Hepatocyte (in vitro differentiated cells): ENCODE measurements around the gene VWA2.

Source experiments
- EZH2 ChIP-seq: fragments of 200-600 bp; sonication (generic); IDR thresholded peaks from 2 replicates; pipeline ENCODE4 v1.6.1; 2016; ENCODE audit warnings: antibody characterized with exemption, mild to moderate bottlenecking, borderline replicate concordance
- EZH2phosphoT487 ChIP-seq: fragments of 200-600 bp; sonication (generic); IDR thresholded peaks from one replicate; pipeline ENCODE4 v1.6.1; 2018; ENCODE audit warnings: antibody characterized with exemption, mild to moderate bottlenecking, low read depth, moderate library complexity; ENCODE audit not compliant: unreplicated experiment, severe bottlenecking
- TF ChIP-seq, protein P1 (sequence below): fragments of 200-600 bp; sonication (generic); IDR thresholded peaks from 2 replicates; pipeline ENCODE4 v1.5.1; 2016; ENCODE audit warnings: antibody characterized with exemption, mild to moderate bottlenecking; ENCODE audit not compliant: poor library complexity

DNA sequence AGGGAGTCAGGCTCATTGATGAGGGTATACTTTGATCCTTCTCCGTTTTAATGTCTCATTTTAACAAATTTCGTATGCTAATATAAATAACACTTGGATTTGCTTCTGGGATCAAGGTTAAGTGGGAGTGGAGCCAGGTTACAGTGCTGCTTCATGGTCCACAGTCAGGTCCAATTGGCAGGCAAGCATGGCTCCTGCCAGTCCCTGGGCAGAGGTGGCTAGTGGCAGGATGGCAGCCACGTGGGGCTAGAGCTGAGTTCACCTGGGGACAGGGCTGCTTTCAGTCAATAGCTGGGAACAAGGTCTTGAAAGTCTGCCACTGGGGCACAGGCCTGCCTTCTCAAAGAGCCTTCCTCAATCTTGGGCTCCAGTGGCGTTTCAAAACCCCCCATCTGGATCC lies 16.0 kb upstream of the VWA2 start:
- TF ChIP-seq, protein P1, sequence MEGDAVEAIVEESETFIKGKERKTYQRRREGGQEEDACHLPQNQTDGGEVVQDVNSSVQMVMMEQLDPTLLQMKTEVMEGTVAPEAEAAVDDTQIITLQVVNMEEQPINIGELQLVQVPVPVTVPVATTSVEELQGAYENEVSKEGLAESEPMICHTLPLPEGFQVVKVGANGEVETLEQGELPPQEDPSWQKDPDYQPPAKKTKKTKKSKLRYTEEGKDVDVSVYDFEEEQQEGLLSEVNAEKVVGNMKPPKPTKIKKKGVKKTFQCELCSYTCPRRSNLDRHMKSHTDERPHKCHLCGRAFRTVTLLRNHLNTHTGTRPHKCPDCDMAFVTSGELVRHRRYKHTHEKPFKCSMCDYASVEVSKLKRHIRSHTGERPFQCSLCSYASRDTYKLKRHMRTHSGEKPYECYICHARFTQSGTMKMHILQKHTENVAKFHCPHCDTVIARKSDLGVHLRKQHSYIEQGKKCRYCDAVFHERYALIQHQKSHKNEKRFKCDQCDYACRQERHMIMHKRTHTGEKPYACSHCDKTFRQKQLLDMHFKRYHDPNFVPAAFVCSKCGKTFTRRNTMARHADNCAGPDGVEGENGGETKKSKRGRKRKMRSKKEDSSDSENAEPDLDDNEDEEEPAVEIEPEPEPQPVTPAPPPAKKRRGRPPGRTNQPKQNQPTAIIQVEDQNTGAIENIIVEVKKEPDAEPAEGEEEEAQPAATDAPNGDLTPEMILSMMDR = no peak
- TF ChIP-seq EZH2 (no peak), EZH2phosphoT487 (no peak)
